Ascending aorta (tissue), 2 donors: Measurements from ENCODE around the gene ANTKMT. TPM values are rescaled to one million over a fixed set of nuclear protein-coding genes. Genes with fewer than 3 reads are reported as not detected.

Experiments used
- DNase-seq, 2 donors: peaks; one replicate each; pipeline ENCODE4 v3.0.0-alpha.2; 2019; ENCODE audit warnings: low spot score in 2 of 2
- H3K27ac ChIP-seq, 2 donors: fragments of 200-600 bp; sonication (generic); one replicate each; pipeline ENCODE4 v1.5.1; 2016 to 2017; ENCODE audit warnings: mild to moderate bottlenecking in 1 of 2
- H3K27me3 ChIP-seq: fragments of 200-600 bp; sonication (generic); one replicate; pipeline ENCODE4 v1.5.1; 2017
- H3K36me3 ChIP-seq, 2 donors: fragments of 200-600 bp; sonication (generic); one replicate each; pipeline ENCODE4 v1.5.1; 2016
- H3K4me1 ChIP-seq, 2 donors: fragments of 200-600 bp; sonication (generic); one replicate each; pipeline ENCODE4 v1.5.1; 2016 to 2017; ENCODE audit warnings: mild to moderate bottlenecking in 1 of 2
- H3K4me3 ChIP-seq, 2 donors: fragments of 200-600 bp; sonication (generic); one replicate each; pipeline ENCODE4 v1.5.1; 2016 to 2017; ENCODE audit warnings: mild to moderate bottlenecking in 1 of 2
- H3K9me3 ChIP-seq, 2 donors: fragments of 200-600 bp; sonication (generic); one replicate each; pipeline ENCODE4 v1.5.1; 2016
- intact Hi-C: fragments of 100-400 bp; cut with DNase I; formaldehyde crosslinking; loops from one replicate; pipeline ENCODE4 v1.15.1; 2023
- total RNA-seq: library from RNA; depleted of rRNA; stranded (reverse); fragments of >200 nt; gene quantifications from one replicate; pipeline ENCODE4 v1.1.0, GENCODE V29; 2016
- TF ChIP-seq, protein P1 (sequence below), 3 experiments: fragments of 200-600 bp in 2 of 3; fragments of 450-650 bp in 1 of 3; sonication (generic) in 2 of 3; IDR thresholded peaks; one replicate each; pipeline ENCODE4 v1.5.1; 2016 to 2019; ENCODE audit warnings: antibody characterized with exemption in 3 of 3, mild to moderate bottlenecking in 1 of 3, moderate library complexity in 1 of 3

Gene ANTKMT
- total RNA-seq, 1 donor from 2014 or later: 105 TPM

- TF ChIP-seq, protein P1, sequence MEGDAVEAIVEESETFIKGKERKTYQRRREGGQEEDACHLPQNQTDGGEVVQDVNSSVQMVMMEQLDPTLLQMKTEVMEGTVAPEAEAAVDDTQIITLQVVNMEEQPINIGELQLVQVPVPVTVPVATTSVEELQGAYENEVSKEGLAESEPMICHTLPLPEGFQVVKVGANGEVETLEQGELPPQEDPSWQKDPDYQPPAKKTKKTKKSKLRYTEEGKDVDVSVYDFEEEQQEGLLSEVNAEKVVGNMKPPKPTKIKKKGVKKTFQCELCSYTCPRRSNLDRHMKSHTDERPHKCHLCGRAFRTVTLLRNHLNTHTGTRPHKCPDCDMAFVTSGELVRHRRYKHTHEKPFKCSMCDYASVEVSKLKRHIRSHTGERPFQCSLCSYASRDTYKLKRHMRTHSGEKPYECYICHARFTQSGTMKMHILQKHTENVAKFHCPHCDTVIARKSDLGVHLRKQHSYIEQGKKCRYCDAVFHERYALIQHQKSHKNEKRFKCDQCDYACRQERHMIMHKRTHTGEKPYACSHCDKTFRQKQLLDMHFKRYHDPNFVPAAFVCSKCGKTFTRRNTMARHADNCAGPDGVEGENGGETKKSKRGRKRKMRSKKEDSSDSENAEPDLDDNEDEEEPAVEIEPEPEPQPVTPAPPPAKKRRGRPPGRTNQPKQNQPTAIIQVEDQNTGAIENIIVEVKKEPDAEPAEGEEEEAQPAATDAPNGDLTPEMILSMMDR (IDR thresholded peaks at IDR 0.05): no peak
- intact Hi-C loops: no loop called here
- Histone ChIP-seq H3K9me3 (no peaks in the 10 kb centered on the region), H3K4me3 (no peak overlapping the region), H3K36me3 (no peaks in the 10 kb centered on the region), H3K4me1 (peaks cover 4 to 17% of the 10 kb centered on the region in 2 donors), H3K27me3 (no peaks in the 10 kb centered on the region), H3K27ac (no peak overlapping the region)
- DNase-seq: no peak
Observed at GRCh38 chr16:743794-744500, 23.0 kb downstream of the ANTKMT start.

GRCh38 chr16:745739-746138 lies 24.8 kb downstream of the ANTKMT start:
- no peak overlapping the region for H3K4me3 ChIP-seq
- H3K4me1 ChIP-seq: peaks cover 0 to 3% of the 10 kb centered on the region in 2 donors
- DNase-seq: no peak
- TF ChIP-seq, protein P1 (IDR thresholded peaks at IDR 0.05): no peak
- no peaks in the 10 kb centered on the region for H3K9me3 ChIP-seq
- no peaks in the 10 kb centered on the region for H3K36me3 ChIP-seq
- no peak overlapping the region for H3K27ac ChIP-seq
- intact Hi-C loops: no loop called here
- no peaks in the 10 kb centered on the region for H3K27me3 ChIP-seq

- Histone ChIP-seq H3K4me3 (no peak overlapping the region), H3K27ac (no peak overlapping the region), H3K4me1 (no peaks in the 10 kb centered on the region), H3K36me3 (no peaks in the 10 kb centered on the region), H3K27me3 (no peaks in the 10 kb centered on the region), H3K9me3 (no peaks in the 10 kb centered on the region)
- TF ChIP-seq, protein P1 (IDR thresholded peaks at IDR 0.05): no peak
- DNase-seq: no peak
- intact Hi-C loops: no loop called here
Observed at GRCh38 chr16:746637-747036, 25.7 kb downstream of the ANTKMT start.

GRCh38 chr16:747978-748746 lies 27.2 kb downstream of the ANTKMT start:
- no peak for DNase-seq
- Histone ChIP-seq H3K4me1 (no peaks in the 10 kb centered on the region), H3K27ac (no peak overlapping the region), H3K27me3 (no peaks in the 10 kb centered on the region), H3K36me3 (no peaks in the 10 kb centered on the region), H3K9me3 (no peaks in the 10 kb centered on the region), H3K4me3 (no peak overlapping the region)
- TF ChIP-seq, protein P1 (IDR thresholded peaks at IDR 0.05): no peak
- intact Hi-C loops: no loop called here

DNA sequence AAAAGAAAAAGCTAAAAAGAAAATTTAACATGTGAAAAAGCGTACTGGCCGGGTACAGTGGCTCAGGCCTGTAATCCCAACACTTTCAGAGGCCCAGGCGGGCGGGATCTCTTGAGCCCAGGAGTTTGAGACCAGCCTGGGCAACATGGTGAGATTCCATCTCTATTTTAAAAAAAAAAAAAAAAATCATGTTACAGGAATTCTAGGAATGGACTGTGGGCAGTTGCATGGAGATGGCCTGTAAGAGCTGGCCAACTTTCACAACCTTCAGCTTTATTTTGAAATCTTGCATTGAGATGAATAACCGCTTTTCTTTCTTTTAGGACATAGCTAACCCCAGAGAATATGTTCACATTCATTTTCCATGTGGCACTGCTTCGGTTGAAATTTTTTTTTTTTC lies 28.1 kb downstream of the ANTKMT start:
- no peaks in the 10 kb centered on the region for H3K36me3 ChIP-seq
- TF ChIP-seq, protein P1 (IDR thresholded peaks at IDR 0.05): no peak
- no peaks in the 10 kb centered on the region for H3K27me3 ChIP-seq
- H3K9me3 ChIP-seq: no peaks in the 10 kb centered on the region
- DNase-seq: no peak
- intact Hi-C loops: no loop called here
- H3K27ac ChIP-seq: no peak overlapping the region
- H3K4me3 ChIP-seq: no peak overlapping the region
- no peaks in the 10 kb centered on the region for H3K4me1 ChIP-seq
